ENCODE data around the gene TM9SF1. TPM values are rescaled to one million over a fixed set of nuclear protein-coding genes. Genes with fewer than 3 reads are reported as not detected.

The TM9SF1 gene
- total RNA-seq, 1 donor from 2014 or later, result 20.6 TPM

- DNase-seq, result no peak
Measured at GRCh38 chr14:24150567-24150966, 44.7 kb downstream of the TM9SF1 start.

- no peak for DNase-seq
Measured at GRCh38 chr14:24150061-24150460, 45.2 kb downstream of the TM9SF1 start.

GRCh38 chr14:24149302-24149969 is 45.8 kb downstream of the TM9SF1 start:
- no peak for DNase-seq

- no peak for DNase-seq
Measured at GRCh38 chr14:24147761-24148428, 47.3 kb downstream of the TM9SF1 start.

GRCh38 chr14:24146978-24147760 is 48.1 kb downstream of the TM9SF1 start, which contains the start of gene RNF31:
Gene RNF31 (plus strand): TSS chr14:24147498. CDS start chr14:24147699, 201 bp downstream.
- DNase-seq, result peak; percentile 96

- DNase-seq, result peak; percentile 86
Measured at GRCh38 chr14:24146453-24146977, 48.7 kb downstream of the TM9SF1 start, which contains the start of gene PSME2. Gene PSME2 (minus strand): TSS chr14:24146610. CDS start chr14:24146581, 29 bp downstream.

GRCh38 chr14:24145690-24146452 is 49.4 kb downstream of the TM9SF1 start:
- DNase-seq, result no peak

GRCh38 chr14:24145219-24145618 is 50.0 kb downstream of the TM9SF1 start:
- DNase-seq, result no peak

GRCh38 chr14:24144451-24144850 is 50.8 kb downstream of the TM9SF1 start:
- DNase-seq, result no peak

GRCh38 chr14:24143511-24143910 is 51.7 kb downstream of the TM9SF1 start:
- no peak for DNase-seq

- peak; percentile 99 for DNase-seq
Measured at GRCh38 chr14:24141097-24141880, 54.0 kb downstream of the TM9SF1 start, which contains the start of gene EMC9. Gene EMC9 (minus strand): TSS chr14:24141591. CDS start chr14:24141304, 287 bp downstream.

- no peak for DNase-seq
Measured at GRCh38 chr14:24139272-24139934, 55.8 kb downstream of the TM9SF1 start.

Small RNAs within 50 kb of the gene (small RNA-seq; reads per million reads assigned to genes)
- not detected for gene AL136295.4
- gene CHMP4A, result not detected
- not detected for gene IPO4
- not detected for gene IRF9
- gene MDP1, result 0.15 reads per million
- gene RNA5SP383, result not detected

Other genes starting within 250 kb of the TM9SF1 start
- 4.4 TPM for gene DHRS4, start 241.7 kb downstream of the TM9SF1 start, total RNA-seq
- 1.9 TPM for gene DHRS4L2, start 206.5 kb downstream of the TM9SF1 start, total RNA-seq
- gene CARMIL3, start 143.4 kb downstream of the TM9SF1 start, total RNA-seq, result 24.2 TPM
- gene CPNE6, start 123.9 kb downstream of the TM9SF1 start, total RNA-seq, result 10.8 TPM
- 1.1 TPM for gene PCK2, start 101.1 kb downstream of the TM9SF1 start, total RNA-seq
- 60.0 TPM for gene DCAF11, start 80.7 kb downstream of the TM9SF1 start, total RNA-seq
- 0.94 TPM for gene NRL, start 80.5 kb downstream of the TM9SF1 start, total RNA-seq
- not detected for gene FITM1, start 64.8 kb downstream of the TM9SF1 start, total RNA-seq
- 24.5 TPM for gene PSME1, start 59.2 kb downstream of the TM9SF1 start, total RNA-seq
- gene EMC9, start 53.9 kb downstream of the TM9SF1 start, total RNA-seq, result 9.5 TPM
- gene PSME2, start 48.8 kb downstream of the TM9SF1 start, total RNA-seq, result 26.0 TPM
- 20.4 TPM for gene RNF31, start 47.9 kb downstream of the TM9SF1 start, total RNA-seq
- 20.7 TPM for gene IRF9, start 34.2 kb downstream of the TM9SF1 start, total RNA-seq
- 20.4 TPM for gene REC8, start 23.4 kb downstream of the TM9SF1 start, total RNA-seq
- gene IPO4, start 6.6 kb downstream of the TM9SF1 start, total RNA-seq, result 11.7 TPM
- gene TSSK4, start 10.3 kb upstream of the TM9SF1 start, total RNA-seq, result not detected
- 41.5 TPM for gene CHMP4A, start 18.0 kb upstream of the TM9SF1 start, total RNA-seq
- gene MDP1, start 20.6 kb upstream of the TM9SF1 start, total RNA-seq, result 15.6 TPM
- gene NEDD8, start 36.9 kb upstream of the TM9SF1 start, total RNA-seq, result 51.3 TPM
- 38.8 TPM for gene GMPR2, start 37.5 kb upstream of the TM9SF1 start, total RNA-seq
- gene TINF2, start 47.2 kb upstream of the TM9SF1 start, total RNA-seq, result 45.1 TPM
- 0.94 TPM for gene TGM1, start 67.7 kb upstream of the TM9SF1 start, total RNA-seq
- 19.5 TPM for gene RABGGTA, start 76.2 kb upstream of the TM9SF1 start, total RNA-seq
- gene DHRS1, start 104.3 kb upstream of the TM9SF1 start, total RNA-seq, result 4.1 TPM
- gene NOP9, start 104.4 kb upstream of the TM9SF1 start, total RNA-seq, result 23.7 TPM
- gene CIDEB, start 112.5 kb upstream of the TM9SF1 start, total RNA-seq, result 3.4 TPM
- 1.4 TPM for gene LTB4R2, start 114.7 kb upstream of the TM9SF1 start, total RNA-seq
- gene LTB4R, start 116.1 kb upstream of the TM9SF1 start, total RNA-seq, result 1.6 TPM
- gene ADCY4, start 139.6 kb upstream of the TM9SF1 start, total RNA-seq, result 1.4 TPM
- 0.47 TPM for gene RIPK3, start 144.6 kb upstream of the TM9SF1 start, total RNA-seq
- 5.1 TPM for gene NFATC4, start 172.7 kb upstream of the TM9SF1 start, total RNA-seq
- gene NYNRIN, start 203.6 kb upstream of the TM9SF1 start, total RNA-seq, result 15.0 TPM
- gene CBLN3, start 234.2 kb upstream of the TM9SF1 start, total RNA-seq, result 0.47 TPM
- 16.7 TPM for gene KHNYN, start 234.5 kb upstream of the TM9SF1 start, total RNA-seq
- gene SDR39U1, start 247.3 kb upstream of the TM9SF1 start, total RNA-seq, result 17.0 TPM

Data from occipital lobe (tissue), 3 donors.